ENCODE results near the gene PGPEP1.
A peak's percentile ranks its signal among the peaks of the same experiment; 100 is the strongest.

PGPEP1 gene

DNA sequence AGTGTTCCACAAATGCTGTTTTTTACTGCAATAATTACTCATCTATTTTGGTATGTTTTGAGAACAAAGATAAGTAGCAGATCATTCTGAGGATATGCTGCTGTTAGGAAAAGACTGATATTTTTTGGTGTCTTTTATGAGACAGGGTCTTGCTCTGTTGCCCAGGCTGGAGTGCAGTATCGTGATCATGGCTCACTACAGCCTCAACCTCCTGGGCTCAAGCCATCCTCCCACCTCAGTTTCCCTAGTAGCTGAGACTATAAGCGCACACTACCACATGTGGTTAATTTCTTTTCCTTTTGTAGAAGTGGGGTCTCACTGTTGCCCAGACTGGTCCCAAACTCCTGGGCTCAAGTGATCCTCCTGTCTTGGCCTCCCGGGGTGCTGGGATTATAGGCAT, 27.0 kb upstream of the PGPEP1 start:
- H3K4me3 ChIP-seq (replicated peaks; ENCODE audit: insufficient read depth, low read length): no peak overlapping the region
- DNase-seq (ENCODE audit: low read depth in 1 of 2, low spot score in 1 of 2): no peak
- TF ChIP-seq, protein P1, sequence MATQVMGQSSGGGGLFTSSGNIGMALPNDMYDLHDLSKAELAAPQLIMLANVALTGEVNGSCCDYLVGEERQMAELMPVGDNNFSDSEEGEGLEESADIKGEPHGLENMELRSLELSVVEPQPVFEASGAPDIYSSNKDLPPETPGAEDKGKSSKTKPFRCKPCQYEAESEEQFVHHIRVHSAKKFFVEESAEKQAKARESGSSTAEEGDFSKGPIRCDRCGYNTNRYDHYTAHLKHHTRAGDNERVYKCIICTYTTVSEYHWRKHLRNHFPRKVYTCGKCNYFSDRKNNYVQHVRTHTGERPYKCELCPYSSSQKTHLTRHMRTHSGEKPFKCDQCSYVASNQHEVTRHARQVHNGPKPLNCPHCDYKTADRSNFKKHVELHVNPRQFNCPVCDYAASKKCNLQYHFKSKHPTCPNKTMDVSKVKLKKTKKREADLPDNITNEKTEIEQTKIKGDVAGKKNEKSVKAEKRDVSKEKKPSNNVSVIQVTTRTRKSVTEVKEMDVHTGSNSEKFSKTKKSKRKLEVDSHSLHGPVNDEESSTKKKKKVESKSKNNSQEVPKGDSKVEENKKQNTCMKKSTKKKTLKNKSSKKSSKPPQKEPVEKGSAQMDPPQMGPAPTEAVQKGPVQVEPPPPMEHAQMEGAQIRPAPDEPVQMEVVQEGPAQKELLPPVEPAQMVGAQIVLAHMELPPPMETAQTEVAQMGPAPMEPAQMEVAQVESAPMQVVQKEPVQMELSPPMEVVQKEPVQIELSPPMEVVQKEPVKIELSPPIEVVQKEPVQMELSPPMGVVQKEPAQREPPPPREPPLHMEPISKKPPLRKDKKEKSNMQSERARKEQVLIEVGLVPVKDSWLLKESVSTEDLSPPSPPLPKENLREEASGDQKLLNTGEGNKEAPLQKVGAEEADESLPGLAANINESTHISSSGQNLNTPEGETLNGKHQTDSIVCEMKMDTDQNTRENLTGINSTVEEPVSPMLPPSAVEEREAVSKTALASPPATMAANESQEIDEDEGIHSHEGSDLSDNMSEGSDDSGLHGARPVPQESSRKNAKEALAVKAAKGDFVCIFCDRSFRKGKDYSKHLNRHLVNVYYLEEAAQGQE (IDR thresholded peaks at IDR 0.05; ENCODE audit: insufficient replicate concordance, low read depth): no peak
- TF ChIP-seq GABPA (IDR thresholded peaks at IDR 0.05; ENCODE audit: low read depth) (no peak), POLR2AphosphoS5 (IDR thresholded peaks at IDR 0.05; ENCODE audit: low read depth) (no peak), SPI1 (IDR thresholded peaks at IDR 0.05; ENCODE audit: borderline replicate concordance, low read depth) (no peak)
- TF ChIP-seq, protein P2, sequence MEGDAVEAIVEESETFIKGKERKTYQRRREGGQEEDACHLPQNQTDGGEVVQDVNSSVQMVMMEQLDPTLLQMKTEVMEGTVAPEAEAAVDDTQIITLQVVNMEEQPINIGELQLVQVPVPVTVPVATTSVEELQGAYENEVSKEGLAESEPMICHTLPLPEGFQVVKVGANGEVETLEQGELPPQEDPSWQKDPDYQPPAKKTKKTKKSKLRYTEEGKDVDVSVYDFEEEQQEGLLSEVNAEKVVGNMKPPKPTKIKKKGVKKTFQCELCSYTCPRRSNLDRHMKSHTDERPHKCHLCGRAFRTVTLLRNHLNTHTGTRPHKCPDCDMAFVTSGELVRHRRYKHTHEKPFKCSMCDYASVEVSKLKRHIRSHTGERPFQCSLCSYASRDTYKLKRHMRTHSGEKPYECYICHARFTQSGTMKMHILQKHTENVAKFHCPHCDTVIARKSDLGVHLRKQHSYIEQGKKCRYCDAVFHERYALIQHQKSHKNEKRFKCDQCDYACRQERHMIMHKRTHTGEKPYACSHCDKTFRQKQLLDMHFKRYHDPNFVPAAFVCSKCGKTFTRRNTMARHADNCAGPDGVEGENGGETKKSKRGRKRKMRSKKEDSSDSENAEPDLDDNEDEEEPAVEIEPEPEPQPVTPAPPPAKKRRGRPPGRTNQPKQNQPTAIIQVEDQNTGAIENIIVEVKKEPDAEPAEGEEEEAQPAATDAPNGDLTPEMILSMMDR (IDR thresholded peaks at IDR 0.05; ENCODE audit: insufficient read depth, low read length): no peak
- H3K27ac ChIP-seq (replicated peaks): no peak overlapping the region
- no peaks in the 10 kb centered on the region for H3K27me3 ChIP-seq (ENCODE audit: insufficient read depth, poor library complexity, severe bottlenecking)

DNA sequence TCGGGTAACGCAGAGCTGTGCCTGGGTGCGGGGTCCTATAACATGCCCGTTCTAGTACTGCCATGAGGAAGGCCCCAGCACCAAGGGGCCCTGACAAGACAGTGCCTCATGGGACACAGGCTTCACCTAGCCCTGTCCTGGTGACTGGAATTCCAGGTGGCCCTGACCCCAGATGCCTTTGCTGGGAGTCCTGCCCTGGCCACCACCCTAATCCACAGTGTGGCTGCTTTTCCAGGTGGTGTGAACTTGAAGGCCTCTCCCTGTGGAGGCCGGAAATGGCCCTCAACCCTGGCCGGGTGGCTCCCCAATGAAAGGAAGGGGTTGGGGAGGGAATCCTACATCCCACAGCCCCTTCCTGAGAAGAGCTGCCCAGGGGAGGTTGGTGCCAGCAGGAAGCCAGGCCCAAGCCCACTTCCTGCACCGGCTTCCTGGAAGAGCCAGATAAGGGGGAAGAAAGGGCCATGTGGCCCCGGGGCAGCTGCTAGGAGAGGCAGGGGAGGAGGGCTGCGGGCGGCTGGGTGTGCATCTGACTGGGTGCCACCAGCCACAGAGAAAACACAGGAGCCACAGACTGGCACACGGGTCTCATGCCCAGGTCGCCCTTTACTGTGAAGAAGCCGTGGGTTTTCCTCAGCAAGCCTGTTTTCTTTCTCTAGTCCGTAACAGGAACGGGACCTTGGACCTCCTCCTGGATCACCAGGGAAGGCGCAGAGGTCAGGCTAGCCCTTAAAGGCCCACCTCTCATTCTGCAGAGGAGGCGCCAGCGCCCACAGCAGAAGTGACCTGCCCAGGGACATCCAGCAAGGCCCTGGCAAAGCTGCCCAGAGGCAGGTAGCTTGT, 22.2 kb upstream of the PGPEP1 start:
- Histone ChIP-seq H3K27ac (replicated peaks) (peak overlapping the region; percentile 76), H3K4me3 (replicated peaks; ENCODE audit: insufficient read depth, low read length) (no peak overlapping the region), H3K27me3 (ENCODE audit: insufficient read depth, poor library complexity, severe bottlenecking) (no peaks in the 10 kb centered on the region)
- TF ChIP-seq, protein P1 (IDR thresholded peaks at IDR 0.05; ENCODE audit: insufficient replicate concordance, low read depth): no peak
- TF ChIP-seq POLR2AphosphoS5 (IDR thresholded peaks at IDR 0.05; ENCODE audit: low read depth) (peak; percentile 62; the same call in 1 of the 2 replicates), SPI1 (IDR thresholded peaks at IDR 0.05; ENCODE audit: borderline replicate concordance, low read depth) (peak; percentile 21; the same call in 1 of the 2 replicates)
- DNase-seq (ENCODE audit: low read depth in 1 of 2, low spot score in 1 of 2): peak; percentile 63 to 84

DNA sequence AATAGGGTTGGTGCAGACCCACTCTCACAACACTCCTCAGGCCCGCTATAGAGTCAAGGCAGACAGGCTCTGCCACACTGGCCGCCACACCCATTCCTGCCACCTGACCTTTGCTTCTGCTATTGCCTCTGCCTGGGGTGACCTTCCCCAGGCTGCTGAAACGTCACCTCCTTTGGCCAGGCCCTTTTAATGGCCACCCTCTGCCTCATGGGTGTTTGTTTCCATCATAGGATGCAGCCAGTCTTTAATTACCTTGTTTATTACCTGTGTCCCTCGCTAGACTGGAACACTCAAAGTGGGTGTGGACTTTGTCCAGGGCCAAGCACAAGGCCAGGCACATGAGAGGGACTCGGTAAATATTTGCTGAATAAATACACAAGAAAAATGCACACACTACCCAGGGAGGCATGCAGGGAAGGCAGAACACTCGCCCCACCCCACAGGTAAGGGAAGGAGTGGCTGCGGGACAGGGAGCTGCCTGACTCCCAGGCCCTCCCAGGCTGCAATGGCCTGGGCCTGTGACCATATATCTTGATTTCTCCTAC, 20.7 kb upstream of the PGPEP1 start:
- no peaks in the 10 kb centered on the region for H3K27me3 ChIP-seq (ENCODE audit: insufficient read depth, poor library complexity, severe bottlenecking)
- TF ChIP-seq SPI1 (IDR thresholded peaks at IDR 0.05; ENCODE audit: borderline replicate concordance, low read depth) (no peak), POLR2AphosphoS5 (IDR thresholded peaks at IDR 0.05; ENCODE audit: low read depth) (no peak; the same call in 1 of the 2 replicates), GABPA (IDR thresholded peaks at IDR 0.05; ENCODE audit: low read depth) (no peak)
- TF ChIP-seq, protein P1 (IDR thresholded peaks at IDR 0.05; ENCODE audit: insufficient replicate concordance, low read depth): no peak
- TF ChIP-seq, protein P2 (IDR thresholded peaks at IDR 0.05; ENCODE audit: insufficient read depth, low read length): no peak
- H3K27ac ChIP-seq (replicated peaks): peak overlapping the region; percentile 76
- DNase-seq (ENCODE audit: low read depth in 1 of 2, low spot score in 1 of 2): no peak
- H3K4me3 ChIP-seq (replicated peaks; ENCODE audit: insufficient read depth, low read length): no peak overlapping the region
